Jurkat, Clone E6-1 (cell line): ENCODE results near the gene GABRG3.

Source experiments
- DNase-seq: peaks from one replicate; pipeline ENCODE4 v3.0.0-alpha.2; 2011; ENCODE audit warnings: low read depth, low spot score
- H3K4me3 ChIP-seq: 2 replicates; pipeline ENCODE4 v1.5.1; 2011; ENCODE audit warnings: mild to moderate bottlenecking, low read length, control low read depth, moderate library complexity

GABRG3 gene

DNA sequence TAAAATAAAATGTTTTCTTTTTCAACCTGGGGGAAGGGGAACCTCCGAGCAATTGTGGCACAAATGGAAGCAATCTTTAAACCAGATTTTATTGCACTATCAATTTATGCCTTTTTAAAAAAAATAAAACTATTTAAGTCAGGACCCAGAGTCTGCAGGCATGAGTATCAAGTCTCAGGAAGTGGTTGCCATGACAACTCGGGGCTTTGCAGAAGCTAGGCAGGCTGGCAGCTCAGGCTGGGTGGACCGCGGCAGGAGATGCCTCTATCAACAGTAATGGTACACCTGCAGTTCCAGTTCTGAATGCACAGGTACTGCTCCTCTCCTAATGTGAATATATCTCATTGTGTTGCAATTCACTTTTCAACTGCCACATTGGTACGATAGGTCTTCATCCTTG lies 447.7 kb downstream of the GABRG3 start:
- DNase-seq = peak; percentile 83
- H3K4me3 ChIP-seq = no peak overlapping the region

DNA sequence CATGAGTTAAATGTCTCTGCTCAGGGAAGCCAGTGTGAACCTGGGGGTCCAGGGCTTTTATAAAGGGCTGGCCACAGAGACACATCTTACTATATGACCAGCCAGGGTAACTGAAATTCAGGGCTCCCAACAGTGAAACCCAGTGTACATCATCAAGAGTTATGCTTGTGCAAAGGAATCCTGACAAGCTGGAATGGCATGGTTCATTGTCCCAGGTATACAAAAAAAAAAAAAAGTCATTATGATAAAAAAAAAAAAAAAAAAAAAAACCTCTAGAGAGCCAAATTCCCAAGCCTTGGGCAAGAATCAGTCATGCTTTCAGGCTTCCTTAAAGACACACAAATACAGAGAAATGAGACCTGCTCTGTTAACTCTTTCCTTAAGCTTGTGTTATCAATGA lies 452.0 kb downstream of the GABRG3 start:
- no peak for DNase-seq
- no peak overlapping the region for H3K4me3 ChIP-seq

DNA sequence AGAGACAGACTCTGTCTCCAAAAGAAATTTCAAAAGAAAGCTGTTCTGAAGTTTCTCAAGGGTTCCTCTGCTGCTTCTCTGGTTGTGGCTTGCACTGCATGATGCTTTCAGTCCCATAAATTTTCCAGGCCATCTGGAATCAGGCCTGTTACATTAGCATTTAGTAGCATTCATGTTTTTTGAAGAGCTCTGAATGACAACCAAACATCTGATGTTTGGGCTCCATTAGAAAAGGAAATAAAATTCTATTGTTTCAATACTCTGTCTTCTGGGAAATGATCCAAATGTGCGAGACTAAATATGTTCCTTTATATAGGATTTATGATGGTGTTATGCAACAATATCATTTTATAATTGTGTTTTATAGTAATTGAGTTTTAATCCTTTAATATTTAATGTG lies 455.8 kb downstream of the GABRG3 start:
- DNase-seq = no peak
- no peak overlapping the region for H3K4me3 ChIP-seq

DNA sequence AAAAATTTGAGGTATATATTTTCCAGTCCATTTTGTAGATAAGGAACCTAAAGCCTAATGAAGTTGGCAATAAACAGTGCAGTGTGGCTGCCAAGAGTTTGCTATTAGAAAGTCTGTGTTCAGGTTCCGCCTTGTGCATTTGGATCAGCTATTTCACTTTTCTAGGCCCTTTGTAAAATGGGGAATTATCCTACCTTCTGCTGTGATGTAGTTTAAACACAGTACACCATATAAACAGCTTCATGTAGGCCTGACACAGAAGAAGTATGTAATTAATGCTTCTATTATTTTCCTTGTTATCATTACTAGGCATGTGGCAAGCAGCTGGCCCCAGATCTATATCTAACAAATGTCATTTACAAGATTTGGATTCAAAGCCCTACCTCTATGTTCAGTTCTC lies 456.3 kb downstream of the GABRG3 start:
- H3K4me3 ChIP-seq = no peak overlapping the region
- DNase-seq = no peak

DNA sequence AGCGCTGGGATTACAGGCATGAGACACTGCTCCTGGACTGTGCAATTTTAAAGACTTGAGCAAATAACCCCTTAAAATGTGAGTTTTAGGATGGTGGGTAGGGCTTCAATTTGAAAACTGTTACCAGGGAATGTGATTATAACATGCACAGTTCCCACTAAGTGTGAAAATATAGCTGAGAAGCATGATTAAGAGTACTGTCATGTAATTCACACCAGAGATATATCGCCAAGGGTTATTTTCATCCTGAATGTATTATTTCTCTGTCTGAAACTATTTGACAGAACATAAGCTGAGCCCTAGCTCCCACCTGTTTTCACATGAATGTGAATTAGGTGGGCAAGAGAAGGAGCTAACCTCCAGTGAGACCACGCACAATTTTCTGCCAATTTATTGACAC lies 457.2 kb downstream of the GABRG3 start:
- H3K4me3 ChIP-seq = no peak overlapping the region
- no peak for DNase-seq

DNA sequence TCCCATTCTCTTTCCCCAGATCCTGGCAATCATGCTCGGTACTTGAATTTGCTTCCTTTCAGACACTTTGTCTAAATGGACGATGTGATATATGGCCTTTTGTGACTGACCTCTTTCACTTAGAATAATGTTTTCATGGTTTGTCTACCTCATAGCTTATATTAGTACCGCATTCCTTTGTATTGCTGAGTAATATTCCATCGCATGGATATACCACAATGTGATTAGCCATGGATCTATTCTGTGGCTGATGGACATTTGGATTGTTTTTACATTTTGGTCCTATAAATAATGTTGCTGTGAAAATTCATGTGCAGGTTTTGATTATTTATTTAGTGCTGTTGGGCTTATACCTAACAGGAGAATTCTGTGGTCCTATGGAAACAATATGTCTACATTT lies 458.6 kb downstream of the GABRG3 start:
- no peak for DNase-seq
- H3K4me3 ChIP-seq = no peak overlapping the region

DNA sequence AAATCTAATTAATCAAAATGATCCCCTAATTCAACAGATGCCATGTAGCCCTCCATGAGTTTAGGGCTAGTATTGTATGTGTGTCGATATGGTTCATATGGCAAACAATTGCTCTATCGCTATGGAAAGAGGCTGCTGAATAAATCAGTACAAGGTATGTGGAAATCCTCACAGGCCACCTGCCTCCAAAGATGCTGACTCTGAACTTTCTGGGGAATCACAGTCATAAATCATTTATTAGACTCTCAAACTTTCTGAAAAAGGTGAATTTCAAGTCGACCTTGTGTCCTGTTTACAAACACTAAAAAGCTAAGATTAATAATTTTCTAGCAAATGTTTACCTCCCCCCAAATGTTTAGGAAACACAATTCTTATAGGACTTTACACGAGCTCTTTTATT lies 462.6 kb downstream of the GABRG3 start:
- H3K4me3 ChIP-seq = no peak overlapping the region
- DNase-seq = no peak

DNA sequence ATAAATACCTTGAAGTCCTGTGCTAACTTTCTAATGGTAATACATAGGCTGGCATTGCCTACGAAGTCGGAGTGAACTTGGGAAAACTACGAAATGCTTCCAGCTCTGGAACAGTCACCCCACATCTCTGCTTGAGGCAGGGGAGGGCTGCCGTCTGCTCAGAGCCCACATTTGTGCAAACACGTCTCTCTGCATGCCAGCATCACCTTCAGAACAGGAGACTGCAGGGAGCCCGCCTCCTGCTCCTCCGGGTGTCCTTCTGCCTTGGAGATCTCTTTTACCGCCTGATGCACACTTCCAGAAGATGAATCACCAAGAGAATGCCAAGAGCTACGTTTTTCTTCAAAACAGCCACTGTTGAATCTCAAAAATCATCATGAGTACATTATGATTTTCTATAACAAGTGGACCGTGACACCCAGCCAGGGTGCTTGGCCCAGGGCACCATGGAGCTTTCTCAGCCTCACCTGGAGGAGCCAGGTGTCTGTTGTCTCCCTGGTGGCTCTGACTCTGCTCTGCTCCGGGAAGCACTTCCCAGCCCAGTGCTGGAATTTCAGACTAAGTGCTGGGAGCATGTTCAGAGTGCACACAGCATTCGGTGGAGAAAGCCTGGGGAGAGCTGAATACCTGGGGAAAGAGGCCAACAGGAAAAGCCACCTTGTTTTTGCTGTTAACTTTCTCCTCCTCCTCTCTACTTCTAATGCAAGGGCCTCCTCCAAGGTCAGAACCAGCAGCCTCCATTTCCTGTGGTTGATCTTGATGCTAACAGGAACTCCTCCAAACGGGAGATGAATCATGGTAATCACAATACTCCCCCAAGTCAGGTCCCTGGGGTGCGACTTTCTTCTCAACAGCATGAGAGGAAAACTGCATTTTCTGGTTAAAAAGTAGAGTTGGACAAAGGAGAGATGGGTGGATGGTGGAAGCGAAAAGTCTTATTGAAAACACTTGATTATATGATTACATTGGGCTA lies 467.7 kb downstream of the GABRG3 start:
- H3K4me3 ChIP-seq = no peak overlapping the region
- DNase-seq = peak; percentile 38

DNA sequence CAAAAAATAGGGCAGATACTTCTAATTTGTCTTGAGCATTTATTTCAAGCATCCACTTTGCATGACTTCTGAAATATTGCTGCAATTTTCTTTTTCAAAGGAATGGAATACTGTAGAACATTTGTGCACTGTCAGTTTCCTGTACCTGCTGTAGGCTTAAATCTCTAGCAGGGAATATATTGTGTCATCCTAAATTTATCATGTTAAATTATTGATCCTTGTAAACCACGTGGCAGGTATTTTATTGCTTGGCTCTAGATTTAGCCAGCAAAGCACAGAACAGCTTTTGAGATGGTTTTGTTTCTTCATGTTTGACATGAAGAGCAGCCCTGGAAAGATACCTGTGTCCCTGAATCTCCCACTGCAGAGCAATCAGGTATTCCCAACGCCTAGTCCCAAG lies 470.1 kb downstream of the GABRG3 start:
- H3K4me3 ChIP-seq = no peak overlapping the region
- DNase-seq = no peak

DNA sequence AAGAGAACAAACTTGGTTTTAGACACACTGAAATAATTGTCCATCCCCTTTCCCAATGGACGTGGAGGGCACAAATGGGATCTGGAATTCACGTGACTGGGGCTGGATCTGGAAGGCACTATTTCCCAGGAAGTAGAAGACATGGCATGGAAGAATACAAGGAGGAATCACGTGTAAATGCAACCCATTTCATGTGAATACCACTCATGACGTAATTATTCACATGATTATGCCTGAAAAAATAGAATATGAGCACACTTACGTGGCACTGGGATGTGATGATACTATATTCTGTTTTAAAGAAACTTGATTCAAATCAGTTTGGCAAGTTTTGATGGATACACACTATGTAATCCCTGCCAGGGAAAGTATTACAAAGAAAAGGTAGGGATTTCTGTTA lies 477.3 kb downstream of the GABRG3 start:
- DNase-seq = no peak
- H3K4me3 ChIP-seq = no peak overlapping the region

DNA sequence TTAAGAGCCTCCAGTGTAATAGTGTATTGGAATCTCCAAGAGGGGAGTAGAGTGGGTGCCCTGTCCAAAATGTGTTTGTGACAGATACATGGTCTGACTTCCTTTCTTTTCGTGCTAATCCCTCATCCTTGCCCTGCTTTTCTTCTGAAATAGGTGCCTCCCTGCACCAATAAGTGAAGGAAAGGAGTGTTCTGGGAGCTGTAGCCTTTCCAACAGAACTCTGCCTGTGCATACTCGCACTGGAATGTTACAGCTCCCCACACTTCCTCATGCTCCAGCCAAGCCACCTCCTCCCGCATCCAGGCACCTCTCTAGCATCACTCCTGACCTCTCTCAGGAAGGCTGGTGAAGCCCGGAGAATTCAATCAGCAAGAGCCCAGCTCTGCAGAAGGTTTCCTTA lies 478.0 kb downstream of the GABRG3 start:
- H3K4me3 ChIP-seq = no peak overlapping the region
- no peak for DNase-seq

DNA sequence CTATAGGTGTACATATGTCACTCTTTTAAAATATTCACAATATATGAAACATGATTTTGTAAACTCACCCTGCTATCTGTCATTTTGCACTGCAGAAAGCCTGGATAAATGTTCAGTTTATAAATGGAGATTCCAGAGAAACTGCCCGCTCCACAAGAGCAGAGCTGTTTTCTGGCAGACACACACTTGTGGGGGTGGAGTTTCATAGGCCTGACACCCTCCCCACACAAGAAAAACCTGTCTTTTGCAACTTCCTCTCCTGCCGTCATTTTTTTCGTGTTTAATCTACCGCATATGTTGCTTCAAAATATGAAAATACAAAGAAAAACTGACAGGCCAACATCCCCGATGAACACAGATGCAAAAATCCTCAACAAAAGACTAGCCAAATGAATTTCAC lies 479.0 kb downstream of the GABRG3 start:
- no peak overlapping the region for H3K4me3 ChIP-seq
- DNase-seq = no peak

DNA sequence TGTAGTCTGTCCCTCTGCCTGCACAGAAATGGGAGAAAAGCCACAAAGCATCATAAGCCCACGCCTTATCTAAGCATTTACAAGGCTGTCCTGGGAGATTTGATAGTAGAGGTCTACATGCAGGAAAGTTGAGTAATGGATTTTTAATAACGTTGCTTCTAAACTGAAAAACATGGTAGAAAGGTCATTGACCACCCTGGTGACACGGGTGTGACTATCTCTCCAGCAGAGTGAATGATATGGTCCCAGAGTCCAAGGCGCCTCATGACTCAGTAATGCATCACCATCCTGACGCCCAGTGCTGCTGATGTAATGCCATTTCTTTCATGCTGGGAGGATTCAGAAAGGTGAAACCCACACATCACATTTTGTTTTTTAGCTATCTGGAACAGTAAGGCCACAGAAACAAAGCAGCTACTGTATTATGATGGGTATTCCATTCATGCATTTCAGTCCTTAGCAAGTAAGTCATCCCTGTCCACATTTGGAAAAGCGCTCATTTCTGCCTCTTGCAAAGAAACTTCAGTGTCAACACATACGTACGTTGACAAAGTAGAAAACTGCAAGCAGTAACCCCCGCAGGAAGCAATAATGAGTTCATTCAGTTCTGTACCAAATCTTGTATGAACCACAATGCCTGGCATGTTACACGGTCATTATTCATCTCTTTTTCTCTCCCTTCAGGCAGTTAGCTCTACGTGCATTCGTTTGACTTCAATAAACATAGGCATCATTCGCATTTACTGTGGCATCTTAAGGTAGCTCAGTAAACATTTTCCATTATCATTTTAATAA lies 483.5 kb downstream of the GABRG3 start:
- DNase-seq = no peak
- no peak overlapping the region for H3K4me3 ChIP-seq

DNA sequence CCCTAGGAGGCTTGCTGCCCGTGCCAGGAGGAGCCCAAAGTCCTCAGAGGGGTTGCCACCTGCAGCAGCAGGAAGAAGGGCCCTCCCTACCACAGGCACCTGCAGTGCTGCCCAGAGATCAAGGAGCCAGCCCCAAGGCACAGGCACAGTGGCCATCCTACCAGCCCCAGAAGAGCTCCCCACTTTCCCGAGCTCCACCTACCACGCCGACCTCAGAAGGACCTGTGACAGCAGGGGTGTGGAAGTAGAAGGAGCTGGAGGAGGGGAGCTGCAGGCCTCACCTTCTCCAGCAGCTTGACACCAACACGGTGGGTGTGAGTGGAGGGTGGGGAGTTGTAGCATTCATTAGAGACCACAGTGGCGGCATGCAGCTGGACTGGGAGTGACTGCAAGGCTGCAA lies 485.8 kb downstream of the GABRG3 start:
- no peak overlapping the region for H3K4me3 ChIP-seq

DNA sequence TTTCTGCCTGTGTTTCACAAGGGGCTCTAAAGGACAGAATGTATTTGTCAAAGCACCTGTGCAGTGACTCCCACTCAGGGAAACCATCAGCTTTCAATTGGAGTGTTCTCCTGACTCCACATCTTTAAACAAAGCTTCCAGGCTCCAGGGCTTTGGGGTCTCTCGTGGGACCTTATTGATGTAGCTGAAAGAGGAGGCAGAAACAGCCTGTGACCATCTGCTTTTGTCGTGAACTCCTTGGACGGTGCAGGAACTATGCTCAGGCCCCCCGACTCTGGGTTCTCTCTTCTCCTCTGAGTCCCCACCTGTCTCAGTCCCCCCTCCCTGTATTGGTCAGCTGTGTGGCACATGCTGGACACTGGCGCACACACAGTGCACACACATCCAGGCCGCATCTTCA lies 486.8 kb downstream of the GABRG3 start:
- no peak overlapping the region for H3K4me3 ChIP-seq
- no peak for DNase-seq

More for the DNA sequence above, 485.8 kb downstream of the GABRG3 start:
- no peak for DNase-seq

DNA sequence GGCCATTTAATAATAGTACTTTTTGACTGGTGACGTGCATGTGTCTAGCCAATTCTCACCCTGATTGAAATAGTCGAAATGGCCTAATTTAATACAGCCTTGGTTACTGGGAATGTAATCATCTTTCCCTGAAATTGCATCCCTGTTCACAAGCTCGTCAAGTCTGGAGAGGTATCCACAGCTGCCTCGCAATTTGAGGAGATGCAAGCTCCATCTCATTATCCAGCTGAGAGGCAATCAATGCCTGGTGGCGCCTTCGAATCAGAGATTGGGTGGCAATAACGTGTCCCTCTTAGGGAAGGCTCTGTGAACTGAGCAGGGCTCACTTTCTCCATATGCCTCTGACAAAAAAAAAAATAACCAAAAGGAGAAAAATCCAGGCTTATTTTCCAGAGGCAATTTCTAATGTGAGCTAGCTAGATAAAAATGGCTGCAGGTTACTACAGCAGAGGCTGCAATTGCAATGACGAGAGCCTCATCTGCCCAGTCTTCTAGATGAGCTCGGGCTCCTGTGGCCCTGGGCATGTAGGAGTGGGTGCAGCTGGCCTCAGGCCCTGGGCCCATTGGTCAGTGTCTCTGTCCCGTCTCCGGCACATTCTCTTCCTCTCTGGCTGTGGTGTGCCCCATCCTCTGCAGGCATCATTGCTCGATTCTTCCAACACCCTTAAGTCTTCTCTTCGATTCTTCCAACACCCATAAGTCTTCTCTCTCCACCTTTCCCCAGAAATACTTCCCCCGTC lies 487.5 kb downstream of the GABRG3 start:
- no peak for DNase-seq

DNA sequence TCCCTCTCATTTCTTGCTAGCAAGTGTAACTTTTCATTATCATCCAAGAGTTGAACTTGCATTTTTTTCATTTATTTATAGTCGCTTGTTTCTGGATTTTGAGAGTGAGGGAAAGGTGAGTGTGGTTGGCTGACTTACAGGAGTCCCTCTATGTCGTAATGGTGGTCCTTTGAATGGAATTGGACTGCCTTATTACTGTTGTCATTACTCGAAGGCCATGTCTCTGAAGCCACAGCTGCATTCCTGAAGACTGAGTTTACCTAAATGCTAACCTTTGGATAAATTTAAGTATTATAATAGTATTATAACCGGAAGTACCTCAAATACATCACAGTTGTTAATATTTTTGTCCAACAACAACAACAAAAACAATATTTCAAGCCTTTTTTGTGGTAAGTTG lies 488.9 kb downstream of the GABRG3 start:
- DNase-seq = no peak

More for the DNA sequence above, 487.5 kb downstream of the GABRG3 start:
- H3K4me3 ChIP-seq = no peak overlapping the region

DNA sequence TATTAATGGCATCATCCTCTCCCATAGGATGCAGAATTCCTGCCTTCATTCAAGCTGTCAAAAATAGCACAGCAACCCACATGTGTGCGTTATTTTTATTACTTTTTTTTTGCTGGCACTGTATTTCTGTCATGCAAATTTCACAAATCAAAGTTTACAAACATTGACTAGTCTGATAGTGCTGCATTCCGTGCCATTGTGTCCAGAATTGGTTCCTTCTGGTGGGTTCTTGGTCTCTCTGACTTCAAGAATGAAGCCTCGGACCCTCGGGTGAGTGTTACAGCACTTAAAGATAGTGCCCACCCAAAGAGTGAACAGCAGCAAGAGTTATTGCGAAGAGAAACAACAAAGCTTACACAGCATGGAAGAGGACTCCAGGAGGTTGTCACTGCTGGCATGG lies 490.2 kb downstream of the GABRG3 start:
- no peak for DNase-seq
- H3K4me3 ChIP-seq = no peak overlapping the region

More for the DNA sequence above, 488.9 kb downstream of the GABRG3 start:
- H3K4me3 ChIP-seq = no peak overlapping the region

DNA sequence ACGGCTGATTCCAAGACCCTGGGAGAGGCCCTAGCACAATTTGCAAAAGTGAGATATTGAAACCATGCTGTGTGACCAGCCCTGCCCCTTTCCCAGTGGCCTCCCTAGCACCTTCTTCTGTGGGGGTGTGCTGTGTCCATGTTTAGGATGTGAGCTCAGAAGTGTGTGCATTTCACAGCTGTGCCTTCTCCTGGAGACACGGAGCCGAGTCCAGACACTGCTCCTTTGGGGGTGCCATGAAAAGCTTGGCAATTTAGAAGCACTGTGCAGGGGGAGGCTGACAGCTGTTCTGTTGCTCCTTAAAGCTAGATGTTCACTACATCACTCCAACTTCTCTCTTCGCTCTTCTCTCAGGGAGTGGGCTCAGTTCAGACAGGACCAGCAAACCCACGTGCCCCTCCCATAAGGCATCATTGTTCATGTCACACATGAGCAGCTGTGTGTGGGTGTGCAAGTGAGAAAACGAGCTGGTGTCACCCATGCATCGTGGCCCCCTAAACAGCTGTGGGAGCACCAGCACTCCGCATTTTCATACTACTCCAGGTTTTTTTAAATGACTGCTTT lies 492.6 kb downstream of the GABRG3 start:
- DNase-seq = no peak
- H3K4me3 ChIP-seq = no peak overlapping the region
